Caco-2 (cell line): Measurements from ENCODE around the gene CMSS1. TPM values are rescaled to one million over a fixed set of nuclear protein-coding genes. Genes with fewer than 3 reads are reported as not detected.

Experiments
- BruUV-seq: library from RNA; stranded (reverse); fragments of 400-500 nt; replicated peaks from 2 replicates; lab custom pipeline; 2021; lab: Mats Ljungman, UMichigan
- CTCF ChIA-PET: fragments of 300-600 bp; sonication (Branson Sonifier 250); formaldehyde crosslinking; loops from one replicate; lab custom pipeline; 2022; ENCODE audit warnings: antibody characterized with exemption; lab: Charles Lee
- POLR2A ChIA-PET: fragments of 300-600 bp; sonication (Branson Sonifier 250); formaldehyde crosslinking; loops from one replicate; lab custom pipeline; 2022; ENCODE audit warnings: antibody characterized with exemption; lab: Charles Lee
- DNase-seq, 2 experiments: peaks; one replicate each; pipeline versions ENCODE4 v3.0.0 to v3.0.0-alpha.2; 2020 to 2022
- H3K27me3 ChIP-seq: replicated peaks from 2 replicates; pipeline ENCODE4 v1.6.0; 2011; ENCODE audit warnings: low read length; ENCODE audit not compliant: control insufficient read depth, insufficient read depth
- H3K36me3 ChIP-seq: 2 replicates; pipeline ENCODE4 v1.5.1; 2011; ENCODE audit warnings: low read length; ENCODE audit not compliant: control insufficient read depth, insufficient read depth
- H3K4me1 ChIP-seq: fragments of 250-450 bp; sonication (Bioruptor Pico); 2 replicates; pipeline ENCODE4 v1.5.1; 2020; ENCODE audit warnings: mild to moderate bottlenecking
- H3K4me3 ChIP-seq: 2 replicates; pipeline ENCODE4 v1.5.1; 2011; ENCODE audit warnings: low read depth, mild to moderate bottlenecking, control low read depth, low read length
- H3K9me3 ChIP-seq: fragments of 250-450 bp; sonication (Bioruptor Pico); 2 replicates; pipeline ENCODE4 v1.5.1; 2020; ENCODE audit warnings: mild to moderate bottlenecking, moderate library complexity
- H3K27ac Mint-ChIP-seq: one replicate; pipeline ENCODE4 v1.8.0; 2022; ENCODE audit warnings: mixed read lengths; ENCODE audit not compliant: unreplicated experiment
- H3K27me3 Mint-ChIP-seq: one replicate; pipeline ENCODE4 v1.8.0; 2022; ENCODE audit warnings: mixed read lengths; ENCODE audit not compliant: insufficient read depth, unreplicated experiment
- H3K36me3 Mint-ChIP-seq: one replicate; pipeline ENCODE4 v1.8.0; 2022; ENCODE audit warnings: mild to moderate bottlenecking, mixed read lengths; ENCODE audit not compliant: insufficient read depth, unreplicated experiment
- H3K4me1 Mint-ChIP-seq: one replicate; pipeline ENCODE4 v1.8.0; 2022; ENCODE audit warnings: low read depth, mixed read lengths; ENCODE audit not compliant: unreplicated experiment
- H3K4me3 Mint-ChIP-seq: one replicate; pipeline ENCODE4 v1.8.0; 2022; ENCODE audit warnings: mild to moderate bottlenecking, moderate library complexity, mixed read lengths; ENCODE audit not compliant: unreplicated experiment
- H3K9me3 Mint-ChIP-seq: one replicate; pipeline ENCODE4 v1.8.0; 2022; ENCODE audit warnings: mixed read lengths; ENCODE audit not compliant: unreplicated experiment
- CTCF ChIP-seq, 2 experiments: fragments of 200-600 bp in 1 of 2; IDR thresholded peaks; 1 replicate in 1 of 2; 2 replicates in 1 of 2; pipeline versions ENCODE4 v1.5.1 to v1.8.0; 2011 to 2022; ENCODE audit warnings: antibody characterized with exemption in 1 of 2, control low read depth in 1 of 2, inconsistent platforms in 1 of 2, low read depth in 1 of 2, low read length in 1 of 2, mild to moderate bottlenecking in 1 of 2, moderate library complexity in 1 of 2; ENCODE audit not compliant: insufficient read depth in 1 of 2, severe bottlenecking in 1 of 2, unreplicated experiment in 1 of 2
- intact Hi-C: fragments of 100-400 bp; cut with micrococcal nuclease; formaldehyde crosslinking; loops from one replicate; pipeline ENCODE4 v1.10.0; 2022; ENCODE audit not compliant: unreplicated experiment
- total RNA-seq: library from RNA; stranded (reverse); gene quantifications from 2 replicates; pipeline ENCODE4 v1.2.3, GENCODE V29; 2022

Gene CMSS1
- total RNA-seq, 1 experiment from 2014 or later = 54.4 TPM

DNA sequence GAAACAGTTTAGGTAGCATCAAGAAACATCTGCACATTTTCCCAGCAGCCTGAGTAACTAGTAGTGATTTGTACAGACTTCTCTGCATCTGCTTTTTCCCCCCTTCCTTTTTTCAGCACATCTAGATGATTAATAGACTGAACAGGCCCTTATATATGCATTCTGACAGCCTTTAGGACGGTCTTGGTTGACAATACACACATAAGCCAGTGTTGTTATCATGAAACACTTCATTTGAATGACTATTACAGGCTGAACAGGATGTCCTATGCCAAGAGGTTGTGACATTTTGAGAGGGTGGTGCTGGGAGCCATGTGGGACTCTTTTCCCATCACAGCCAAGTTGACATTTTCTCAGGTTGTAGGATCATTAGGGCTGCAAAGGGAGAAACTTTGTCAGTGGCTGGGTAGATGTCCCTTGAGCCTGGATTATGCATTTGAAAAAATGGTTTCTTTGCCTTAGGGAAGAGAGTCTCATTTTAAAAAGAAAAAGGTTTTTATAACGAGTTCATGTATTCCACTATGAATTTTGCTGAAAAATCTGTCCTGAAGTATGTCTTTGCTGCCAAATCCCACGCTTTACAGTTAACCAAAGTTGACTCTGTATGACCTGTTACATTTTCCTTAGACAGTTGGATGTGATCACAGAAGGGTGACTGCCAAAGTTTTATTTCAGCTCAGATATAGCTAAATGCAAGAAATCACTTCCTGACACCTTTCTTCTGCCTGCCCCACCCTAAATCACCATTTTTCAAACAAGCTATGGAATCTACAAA is 223.0 kb downstream of the CMSS1 start:
- no peaks in the 10 kb centered on the region for H3K9me3 Mint-ChIP-seq
- ChIA-PET CTCF (interaction anchor here (0.9 to 1.1 kb wide), 2 partner anchors 13 to 214 kb away, joined by 4 to 5 read pairs; no protein-coding TSS in a partner anchor), POLR2A (interaction anchor here (0.7 kb wide), 1 partner anchor 35 kb away, joined by 4 read pairs; no protein-coding TSS in a partner anchor)
- H3K4me1 Mint-ChIP-seq = peaks cover 40% of the 10 kb centered on the region
- intact Hi-C loops = no loop called here
- no peaks in the 10 kb centered on the region for H3K36me3 Mint-ChIP-seq
- peak overlapping the region; percentile 87 for H3K27ac Mint-ChIP-seq
- Histone ChIP-seq H3K27me3 (no peaks in the 10 kb centered on the region), H3K4me3 (no peak overlapping the region), H3K9me3 (no peaks in the 10 kb centered on the region), H3K4me1 (peaks cover 76% of the 10 kb centered on the region), H3K36me3 (no peaks in the 10 kb centered on the region)
- H3K4me3 Mint-ChIP-seq = no peak overlapping the region
- no peak for TF ChIP-seq CTCF (IDR thresholded peaks at IDR 0.05; ENCODE audit: insufficient read depth in 1 of 2, low read depth in 1 of 2, low read length in 1 of 2, severe bottlenecking in 1 of 2, unreplicated experiment in 1 of 2)
- BruUV-seq = no TSS peak
- no peaks in the 10 kb centered on the region for H3K27me3 Mint-ChIP-seq
- no peak for DNase-seq

DNA sequence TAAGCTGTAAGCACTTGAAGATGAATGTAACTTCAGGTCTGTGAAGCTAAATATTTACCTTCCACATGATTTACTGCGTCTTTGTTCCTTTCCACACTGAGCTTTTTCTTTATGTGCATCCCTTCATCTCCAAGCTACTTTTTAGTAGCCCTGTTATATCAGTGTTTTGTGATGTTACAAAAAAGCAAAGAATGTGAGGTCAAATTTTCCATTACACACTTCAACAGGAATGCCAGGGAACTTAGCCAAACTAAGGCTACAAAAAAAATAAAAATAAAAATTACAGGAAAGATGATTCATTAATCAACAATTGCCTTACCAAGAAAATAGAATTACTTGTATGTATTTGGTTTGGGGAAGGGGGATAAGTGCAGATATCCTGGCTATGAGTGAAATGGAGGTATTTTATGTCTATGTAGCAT is 223.7 kb downstream of the CMSS1 start:
- intact Hi-C loops = no loop called here

More for the DNA sequence above, 223.7 kb downstream of the CMSS1 start:
- BruUV-seq = no TSS peak
- ChIA-PET POLR2A (interaction anchor here (0.7 kb wide), 1 partner anchor 35 kb away, joined by 4 read pairs; no protein-coding TSS in a partner anchor), CTCF (interaction anchor here (0.9 to 1.1 kb wide), 2 partner anchors 13 to 213 kb away, joined by 4 to 5 read pairs; no protein-coding TSS in a partner anchor)
- Histone ChIP-seq H3K4me3 (no peak overlapping the region), H3K27me3 (no peaks in the 10 kb centered on the region), H3K9me3 (no peaks in the 10 kb centered on the region), H3K36me3 (no peaks in the 10 kb centered on the region), H3K4me1 (peaks cover 76% of the 10 kb centered on the region)
- Mint-ChIP-seq H3K27me3 (no peaks in the 10 kb centered on the region), H3K9me3 (no peaks in the 10 kb centered on the region), H3K36me3 (no peaks in the 10 kb centered on the region), H3K4me3 (no peak overlapping the region), H3K4me1 (peaks cover 47% of the 10 kb centered on the region), H3K27ac (peak overlapping the region; percentile 87)
- peak in 1 of 2 experiments; percentile 19 for DNase-seq
- no peak for TF ChIP-seq CTCF (IDR thresholded peaks at IDR 0.05; ENCODE audit: insufficient read depth in 1 of 2, low read depth in 1 of 2, low read length in 1 of 2, severe bottlenecking in 1 of 2, unreplicated experiment in 1 of 2)
